ENCODE results near the gene SELPLG. TPM values are rescaled to one million over a fixed set of nuclear protein-coding genes. Genes with fewer than 3 reads are reported as not detected.
"Not testable (repeated sequence)": the region's sequence is repeated elsewhere in the genome, so short reads cannot be mapped to it uniquely, and the experiment has no call there.

The SELPLG gene
- total RNA-seq, 1 donor from 2014 or later = not detected

GRCh38 chr12:108635201-108635996, 1.7 kb upstream of the SELPLG start:
- H3K9me3 Mint-ChIP-seq = no peaks in the 10 kb centered on the region
- no peak overlapping the region for H3K27ac Mint-ChIP-seq
- no peak for DNase-seq (ENCODE audit: low spot score in 2 of 2, unreplicated experiment in 2 of 2)
- H3K4me3 Mint-ChIP-seq = no peak overlapping the region
- no peaks in the 10 kb centered on the region for H3K27me3 Mint-ChIP-seq (ENCODE audit: low read depth)
- TF ChIP-seq, protein P1, sequence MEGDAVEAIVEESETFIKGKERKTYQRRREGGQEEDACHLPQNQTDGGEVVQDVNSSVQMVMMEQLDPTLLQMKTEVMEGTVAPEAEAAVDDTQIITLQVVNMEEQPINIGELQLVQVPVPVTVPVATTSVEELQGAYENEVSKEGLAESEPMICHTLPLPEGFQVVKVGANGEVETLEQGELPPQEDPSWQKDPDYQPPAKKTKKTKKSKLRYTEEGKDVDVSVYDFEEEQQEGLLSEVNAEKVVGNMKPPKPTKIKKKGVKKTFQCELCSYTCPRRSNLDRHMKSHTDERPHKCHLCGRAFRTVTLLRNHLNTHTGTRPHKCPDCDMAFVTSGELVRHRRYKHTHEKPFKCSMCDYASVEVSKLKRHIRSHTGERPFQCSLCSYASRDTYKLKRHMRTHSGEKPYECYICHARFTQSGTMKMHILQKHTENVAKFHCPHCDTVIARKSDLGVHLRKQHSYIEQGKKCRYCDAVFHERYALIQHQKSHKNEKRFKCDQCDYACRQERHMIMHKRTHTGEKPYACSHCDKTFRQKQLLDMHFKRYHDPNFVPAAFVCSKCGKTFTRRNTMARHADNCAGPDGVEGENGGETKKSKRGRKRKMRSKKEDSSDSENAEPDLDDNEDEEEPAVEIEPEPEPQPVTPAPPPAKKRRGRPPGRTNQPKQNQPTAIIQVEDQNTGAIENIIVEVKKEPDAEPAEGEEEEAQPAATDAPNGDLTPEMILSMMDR (IDR thresholded peaks at IDR 0.05; ENCODE audit: unreplicated experiment) = no peak
- no peaks in the 10 kb centered on the region for H3K36me3 Mint-ChIP-seq
- peaks cover 30% of the 10 kb centered on the region for H3K4me1 Mint-ChIP-seq

- Mint-ChIP-seq H3K36me3 (no peaks in the 10 kb centered on the region), H3K27me3 (ENCODE audit: low read depth) (no peaks in the 10 kb centered on the region), H3K4me1 (peaks cover 38% of the 10 kb centered on the region), H3K27ac (no peak overlapping the region), H3K4me3 (no peak overlapping the region), H3K9me3 (no peaks in the 10 kb centered on the region)
- DNase-seq (ENCODE audit: low spot score in 2 of 2, unreplicated experiment in 2 of 2) = no peak
- TF ChIP-seq, protein P1 (IDR thresholded peaks at IDR 0.05; ENCODE audit: unreplicated experiment) = no peak
These were observed 652 bp upstream of the SELPLG start for GRCh38 chr12:108634341-108634751.

- Mint-ChIP-seq H3K36me3 (no peaks in the 10 kb centered on the region), H3K4me3 (no peak overlapping the region), H3K27ac (no peak overlapping the region), H3K4me1 (peaks cover 42% of the 10 kb centered on the region), H3K9me3 (no peaks in the 10 kb centered on the region), H3K27me3 (ENCODE audit: low read depth) (no peaks in the 10 kb centered on the region)
- TF ChIP-seq, protein P1 (IDR thresholded peaks at IDR 0.05; ENCODE audit: unreplicated experiment) = no peak
- no peak for DNase-seq (ENCODE audit: low spot score in 2 of 2, unreplicated experiment in 2 of 2)
These were observed 587 bp downstream of the SELPLG start for GRCh38 chr12:108633081-108633533.

GRCh38 chr12:108631261-108631660, 2.4 kb downstream of the SELPLG start:
- H3K4me3 Mint-ChIP-seq; H3K36me3 Mint-ChIP-seq; H3K27ac Mint-ChIP-seq; H3K9me3 Mint-ChIP-seq; H3K27me3 Mint-ChIP-seq (ENCODE audit: low read depth); DNase-seq (ENCODE audit: low spot score in 2 of 2, unreplicated experiment in 2 of 2): not testable (repeated sequence)
- H3K4me1 Mint-ChIP-seq = peaks cover 36% of the 10 kb centered on the region

DNA sequence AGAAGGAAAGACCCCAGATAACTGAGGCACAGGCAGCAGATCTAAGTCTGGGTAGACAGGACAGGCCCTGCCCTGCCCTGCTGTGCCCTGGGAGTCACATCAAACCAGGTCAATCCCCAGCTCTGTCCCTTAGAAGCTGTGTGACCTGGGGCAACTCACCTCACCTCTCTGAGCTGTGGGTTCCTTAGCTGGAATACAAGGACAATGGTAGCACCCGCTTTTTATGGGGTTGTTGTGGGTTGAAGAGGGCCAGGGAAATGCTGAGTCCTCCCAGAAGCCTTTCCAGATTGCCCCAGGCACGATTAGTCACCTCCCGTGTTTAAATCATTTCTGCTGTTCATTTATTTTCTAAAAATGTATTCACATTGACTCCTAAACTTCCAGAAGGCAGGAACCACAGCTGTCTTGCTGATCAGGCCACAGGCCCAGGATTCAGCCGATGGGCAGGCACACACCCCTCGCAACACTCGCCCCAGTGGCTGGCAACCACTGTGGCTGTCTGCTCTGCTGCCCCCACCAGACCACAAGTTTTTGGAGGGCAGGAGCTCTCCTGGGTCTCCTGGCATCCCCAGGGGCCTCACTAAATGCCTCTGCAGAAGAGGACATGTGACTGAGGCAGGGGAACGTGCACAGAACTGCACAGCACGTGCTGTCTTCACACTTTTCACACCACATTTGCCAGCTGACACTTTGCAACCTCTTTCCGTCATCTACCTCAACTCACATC, 3.0 kb downstream of the SELPLG start:
- DNase-seq (ENCODE audit: low spot score in 2 of 2, unreplicated experiment in 2 of 2) = no peak
- H3K36me3 Mint-ChIP-seq = no peaks in the 10 kb centered on the region
- TF ChIP-seq, protein P1 (IDR thresholded peaks at IDR 0.05; ENCODE audit: unreplicated experiment) = no peak
- peaks cover 33% of the 10 kb centered on the region for H3K4me1 Mint-ChIP-seq
- peak overlapping the region; percentile 94 for H3K27ac Mint-ChIP-seq
- no peaks in the 10 kb centered on the region for H3K9me3 Mint-ChIP-seq
- H3K27me3 Mint-ChIP-seq (ENCODE audit: low read depth) = no peaks in the 10 kb centered on the region
- H3K4me3 Mint-ChIP-seq = no peak overlapping the region

All from mesothelial cell of epicardium (in vitro differentiated cells).